GM18498 (cell line): ENCODE data around the gene ELAC1.
"Not testable (repeated sequence)": the region's sequence is repeated elsewhere in the genome, so short reads cannot be mapped to it uniquely, and the experiment has no call there.

ENCODE experiments used
- ATAC-seq: cut with Tn5 transposase; IDR thresholded peaks from one replicate; pipeline ENCODE4 v1.9.1; 2021; ENCODE audit warnings: mild to moderate bottlenecking, moderate library complexity; ENCODE audit not compliant: unreplicated experiment

The ELAC1 gene

GRCh38 chr18:50972404-50972803 lies 4.6 kb downstream of the ELAC1 start:
- ATAC-seq = not testable (repeated sequence)

GRCh38 chr18:50973367-50974126 lies 5.7 kb downstream of the ELAC1 start:
- no peak for ATAC-seq

GRCh38 chr18:50977037-50977760 lies 9.4 kb downstream of the ELAC1 start:
- no peak for ATAC-seq

GRCh38 chr18:50981381-50981780 lies 13.5 kb downstream of the ELAC1 start:
- no peak for ATAC-seq

GRCh38 chr18:50982086-50982801 lies 14.4 kb downstream of the ELAC1 start:
- ATAC-seq = no peak

- ATAC-seq = no peak
Measured at GRCh38 chr18:50982802-50983179, 15.0 kb downstream of the ELAC1 start.

GRCh38 chr18:50986360-50987087 lies 18.7 kb downstream of the ELAC1 start:
- no peak for ATAC-seq

GRCh38 chr18:50987261-50987660 lies 19.4 kb downstream of the ELAC1 start:
- ATAC-seq = no peak

GRCh38 chr18:50989711-50990110 lies 21.9 kb downstream of the ELAC1 start:
- ATAC-seq = no peak

- no peak for ATAC-seq
Measured at GRCh38 chr18:50992351-50992762, 24.5 kb downstream of the ELAC1 start.

GRCh38 chr18:50994031-50994430 lies 26.2 kb downstream of the ELAC1 start:
- no peak for ATAC-seq

- ATAC-seq = not testable (repeated sequence)
Measured at GRCh38 chr18:51003174-51003573, 35.3 kb downstream of the ELAC1 start.

GRCh38 chr18:51006061-51006818 lies 38.4 kb downstream of the ELAC1 start:
- ATAC-seq = no peak

GRCh38 chr18:51006948-51007789 lies 39.3 kb downstream of the ELAC1 start:
- no peak for ATAC-seq

GRCh38 chr18:51007790-51008139 lies 39.9 kb downstream of the ELAC1 start:
- no peak for ATAC-seq

- ATAC-seq = no peak
Measured at GRCh38 chr18:51009072-51009471, 41.2 kb downstream of the ELAC1 start.

GRCh38 chr18:51010218-51010617 lies 42.4 kb downstream of the ELAC1 start:
- ATAC-seq = no peak

- no peak for ATAC-seq
Measured at GRCh38 chr18:51011709-51012108, 43.9 kb downstream of the ELAC1 start.

GRCh38 chr18:51012441-51012840 lies 44.6 kb downstream of the ELAC1 start:
- ATAC-seq = no peak

- no peak for ATAC-seq
Measured at GRCh38 chr18:51013259-51013658, 45.4 kb downstream of the ELAC1 start.
